ENCODE results near the gene DBNDD2. TPM values are rescaled to one million over a fixed set of nuclear protein-coding genes. Genes with fewer than 3 reads are reported as not detected.

Gene DBNDD2
- total and polyA plus RNA-seq, 2 experiments from 2014 or later = 25.8 to 62.5 TPM

GRCh38 chr20:45373353-45374100, 34.6 kb upstream of the DBNDD2 start:
- Mint-ChIP-seq H3K36me3 (ENCODE audit: low read depth) (no peaks in the 10 kb centered on the region), H3K4me1 (peaks cover 10% of the 10 kb centered on the region), H3K4me3 (peak overlapping the region; percentile 77), H3K9me3 (no peaks in the 10 kb centered on the region), H3K27ac (no peak overlapping the region), H3K27me3 (ENCODE audit: insufficient read depth, low read depth, poor library complexity) (peaks cover 11% of the 10 kb centered on the region)
- Histone ChIP-seq H2AFZ (peak overlapping the region; percentile 87), H3K9me2 (ENCODE audit: insufficient read depth) (no peaks in the 10 kb centered on the region), H3K36me3 (ENCODE audit: insufficient read depth) (no peaks in the 10 kb centered on the region), H4K20me1 (replicated peaks; ENCODE audit: insufficient read depth) (no peaks in the 10 kb centered on the region), H3K4me1 (ENCODE audit: insufficient read depth) (peaks cover 7% of the 10 kb centered on the region; the same call in 1 of the 2 replicates), H3K79me2 (replicated peaks; ENCODE audit: insufficient read depth) (no peaks in the 10 kb centered on the region), H3K27ac (ENCODE audit: low read depth) (no peak overlapping the region), H3K4me3 (peak overlapping the region; percentile 64), H3K4me2 (peak overlapping the region; percentile 84), H3F3A (replicated peaks; ENCODE audit: low read depth) (no peaks in the 10 kb centered on the region), H3K27me3 (ENCODE audit: insufficient read depth) (peaks cover 18% of the 10 kb centered on the region)
- peak; percentile 94 for DNase-seq (ENCODE audit: low spot score)
- ATAC-seq = peak; percentile 88
- TF ChIP-seq CTCF (conservative IDR thresholded peaks at IDR 0.05; ENCODE audit: low read depth in 2 of 2) = peak; percentile 95 to 97
- no peak for TF ChIP-seq ZNF462 (CRISPR knock-in tag; IDR thresholded peaks at IDR 0.05)
- TF ChIP-seq ZNF114 (CRISPR knock-in tag; IDR thresholded peaks at IDR 0.05) = no peak
- TF ChIP-seq JUNB (IDR thresholded peaks at IDR 0.05; ENCODE audit: unreplicated experiment) = no peak

All from GM23338 (cell line).